Stimulated activated CD8-positive, alpha-beta memory T cell treated with anti-CD3 and anti-CD28 coated beads, Interleukin-2, amount 100 ng/mL, for 48 hours (primary cell): ENCODE results near the gene SPTBN1.
"Not testable (repeated sequence)": the region's sequence is repeated elsewhere in the genome, so short reads cannot be mapped to it uniquely, and the experiment has no call there.

Experiments
- DNase-seq, 2 donors: peaks; one replicate each; pipeline ENCODE4 v3.0.0-alpha.2; 2020; ENCODE audit warnings: low read depth in 2 of 2

The SPTBN1 gene

GRCh38 chr2:54528311-54528955, 72.3 kb downstream of the SPTBN1 start:
- DNase-seq, result no peak

GRCh38 chr2:54529518-54529917, 73.4 kb downstream of the SPTBN1 start:
- DNase-seq, result not testable (repeated sequence)

DNA sequence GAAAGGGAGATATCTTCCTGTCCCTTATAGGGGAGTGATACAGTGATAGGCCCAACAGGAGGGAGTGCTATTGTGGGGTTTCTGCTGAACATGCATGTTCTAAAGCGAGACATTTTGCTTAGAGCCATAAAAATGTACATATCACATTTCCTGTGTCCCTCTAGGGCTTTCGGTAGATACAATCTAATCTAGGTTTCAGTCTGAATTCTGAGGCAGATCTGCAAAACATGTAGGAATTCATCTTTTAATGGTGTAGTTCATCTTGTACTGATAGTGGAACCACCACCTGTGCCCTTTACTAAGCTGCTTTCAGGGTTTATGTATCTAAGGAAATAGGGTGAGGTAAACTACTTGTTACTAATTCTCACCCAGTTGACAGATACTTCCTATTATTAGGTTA, 73.8 kb downstream of the SPTBN1 start:
- DNase-seq, result no peak

DNA sequence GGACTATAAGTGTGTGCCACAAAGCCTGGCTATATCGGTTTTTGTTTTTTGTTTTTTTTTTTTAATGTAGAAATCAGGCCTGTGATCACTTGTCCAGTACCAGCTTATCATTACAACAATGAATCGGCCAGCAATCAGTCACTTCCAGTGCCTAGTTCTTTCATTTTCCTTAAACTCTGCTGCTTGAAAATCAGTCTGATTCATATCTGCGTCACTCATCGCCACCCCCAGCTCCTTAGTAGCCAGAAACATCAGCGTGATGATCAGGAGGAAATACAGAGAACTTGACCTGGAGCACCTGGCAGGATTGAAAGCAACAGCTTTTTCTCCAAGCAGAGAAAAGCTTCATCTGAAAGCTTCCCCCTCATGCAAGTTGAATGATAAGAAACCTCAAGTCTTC, 75.4 kb downstream of the SPTBN1 start:
- DNase-seq, result no peak

GRCh38 chr2:54534221-54534620, 78.1 kb downstream of the SPTBN1 start:
- no peak for DNase-seq

DNA sequence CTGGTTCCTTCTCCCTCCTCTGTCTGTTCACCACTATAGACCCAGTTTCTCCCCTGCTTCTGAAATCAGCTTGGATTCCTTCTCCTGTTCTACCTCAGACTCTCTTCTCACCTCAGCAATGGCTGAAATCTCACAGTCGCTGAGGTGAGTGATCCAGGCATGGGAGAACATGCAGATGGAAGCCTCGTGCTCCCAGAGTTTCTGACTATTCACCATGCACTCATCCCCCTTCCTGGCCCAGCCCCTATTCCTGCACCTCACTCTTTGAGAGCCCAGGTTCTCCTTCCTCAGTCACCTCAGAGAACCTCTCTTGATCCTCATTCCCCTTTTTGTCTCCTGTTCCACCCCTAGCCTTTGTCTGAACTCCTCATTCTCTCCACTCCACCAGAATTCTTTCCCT, 78.5 kb downstream of the SPTBN1 start:
- no peak for DNase-seq

DNA sequence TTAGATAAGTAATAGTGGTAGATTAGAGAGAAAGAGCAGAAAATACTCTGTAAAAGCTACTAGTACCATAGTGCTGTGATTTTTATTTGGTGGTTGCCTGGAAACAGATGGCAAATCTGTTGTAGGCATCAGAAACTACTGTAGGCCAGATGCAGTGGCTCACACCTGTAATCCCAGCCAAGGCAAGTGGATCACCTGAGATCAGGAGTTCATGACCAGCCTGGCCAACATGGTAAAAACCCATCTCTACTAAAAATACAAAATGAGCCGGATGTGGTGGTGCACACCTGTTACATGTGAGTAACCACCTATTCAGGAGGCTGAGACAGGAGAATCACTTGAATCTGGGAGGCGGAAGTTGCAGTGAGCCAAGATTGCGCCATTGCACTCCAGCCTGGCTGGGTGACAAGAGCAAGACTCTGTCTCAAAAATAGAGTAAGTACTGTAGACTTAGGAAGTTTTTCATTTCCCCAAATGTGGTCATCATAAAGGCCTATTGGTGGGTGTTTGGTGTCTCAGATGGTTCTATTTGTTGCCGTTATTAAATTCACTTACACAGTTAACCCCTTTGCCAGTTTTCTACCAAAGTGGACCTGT, 79.6 kb downstream of the SPTBN1 start:
- DNase-seq, result no peak

- DNase-seq, result no peak
These were observed 80.6 kb downstream of the SPTBN1 start for GRCh38 chr2:54536720-54537119.

DNA sequence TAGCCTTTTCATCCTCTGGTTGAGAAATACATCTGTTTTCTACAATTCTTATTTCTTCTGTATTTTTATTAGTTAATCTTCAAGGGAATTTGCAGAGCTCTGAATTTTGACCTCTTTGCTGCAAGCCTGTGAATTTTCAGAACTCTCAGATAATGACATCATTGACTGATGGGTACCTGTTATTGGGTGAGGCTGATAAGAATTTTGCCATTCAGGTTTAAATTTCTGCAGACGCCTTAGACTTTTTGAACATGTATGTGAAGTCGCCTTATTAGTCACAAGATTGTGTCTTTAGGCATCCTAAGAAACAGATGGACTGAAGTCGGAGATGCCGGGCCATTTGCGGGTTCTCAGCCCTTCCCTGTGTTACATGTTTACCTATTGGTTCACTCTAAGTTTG, 82.4 kb downstream of the SPTBN1 start:
- DNase-seq, result no peak

GRCh38 chr2:54539683-54540082, 83.6 kb downstream of the SPTBN1 start:
- no peak for DNase-seq

- DNase-seq, result no peak
These were observed 84.1 kb downstream of the SPTBN1 start for GRCh38 chr2:54540194-54540593.

DNA sequence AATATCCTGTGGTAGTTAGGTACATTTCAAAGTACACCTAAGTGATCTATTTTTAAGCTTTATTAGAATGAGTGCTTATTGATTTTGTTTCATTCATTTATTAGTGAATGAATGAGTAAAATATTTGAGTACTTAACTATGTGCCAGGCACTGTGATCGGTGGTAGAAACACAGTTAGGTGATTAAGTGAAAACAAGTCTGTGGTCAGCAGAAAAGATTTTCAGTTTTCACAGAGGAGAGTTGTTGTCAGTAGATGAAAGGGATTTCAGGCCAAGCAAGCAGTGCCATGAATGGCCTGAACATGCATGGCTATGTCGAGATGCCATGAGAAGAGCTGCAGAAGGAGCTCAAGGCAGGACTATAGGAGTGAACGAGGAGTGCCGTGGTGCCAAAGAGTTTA, 85.9 kb downstream of the SPTBN1 start:
- DNase-seq, result no peak

GRCh38 chr2:54543733-54544396, 87.7 kb downstream of the SPTBN1 start:
- DNase-seq, result no peak

- DNase-seq, result no peak
These were observed 89.7 kb downstream of the SPTBN1 start for GRCh38 chr2:54545702-54546450.

GRCh38 chr2:54546518-54546917, 90.4 kb downstream of the SPTBN1 start:
- no peak for DNase-seq

- DNase-seq, result no peak
These were observed 91.0 kb downstream of the SPTBN1 start for GRCh38 chr2:54546923-54547720.

DNA sequence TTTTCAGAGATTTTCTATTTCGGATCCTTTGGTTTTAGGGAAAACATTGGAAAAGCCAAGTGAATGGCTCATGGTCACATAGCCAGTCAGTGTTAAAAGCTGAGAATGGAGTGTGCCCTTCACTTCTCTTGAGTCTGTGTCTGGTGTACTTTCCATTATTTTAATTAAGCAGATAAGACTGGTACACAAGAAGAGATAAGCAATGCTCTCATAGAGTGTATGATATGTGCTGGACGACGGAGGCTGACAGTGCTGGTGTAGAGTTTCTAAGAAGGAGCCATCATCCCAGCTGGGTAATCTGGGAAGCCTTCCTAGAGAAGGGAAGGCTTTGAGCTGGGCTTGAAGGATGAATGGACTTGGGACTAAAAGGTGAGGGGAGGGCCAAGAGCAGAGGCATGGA, 93.3 kb downstream of the SPTBN1 start:
- no peak for DNase-seq

- no peak for DNase-seq
These were observed 93.9 kb downstream of the SPTBN1 start for GRCh38 chr2:54549917-54550518.

GRCh38 chr2:54550547-54550946, 94.4 kb downstream of the SPTBN1 start:
- no peak for DNase-seq

GRCh38 chr2:54551123-54551756, 95.1 kb downstream of the SPTBN1 start:
- DNase-seq, result no peak

GRCh38 chr2:54553075-54553474, 96.9 kb downstream of the SPTBN1 start:
- DNase-seq, result no peak
